HEK293T (cell line): ENCODE measurements around the gene UFC1.
A peak's percentile ranks its signal among the peaks of the same experiment; 100 is the strongest.

Experiments
- ARNT ChIP-seq: fragments of 450-650 bp; IDR thresholded peaks from 2 replicates; pipeline ENCODE4 v1.6.1; 2017; ENCODE audit warnings: mild to moderate bottlenecking
- BHLHE40 ChIP-seq: fragments of 450-650 bp; IDR thresholded peaks from 2 replicates; pipeline ENCODE4 v1.6.1; 2016; ENCODE audit warnings: mild to moderate bottlenecking, moderate library complexity, borderline replicate concordance
- CTBP1 ChIP-seq: fragments of 450-650 bp; IDR thresholded peaks from 2 replicates; pipeline ENCODE4 v1.6.1; 2016; ENCODE audit warnings: borderline replicate concordance
- ELF4 ChIP-seq: fragments of 450-650 bp; IDR thresholded peaks from 2 replicates; pipeline ENCODE4 v1.6.1; 2017; ENCODE audit warnings: antibody characterized with exemption
- FOXM1 ChIP-seq: fragments of 450-650 bp; IDR thresholded peaks from 2 replicates; pipeline ENCODE4 v1.6.1; 2017; ENCODE audit warnings: mild to moderate bottlenecking, borderline replicate concordance
- L3MBTL2 ChIP-seq: fragments of 450-650 bp; conservative IDR thresholded peaks from 2 replicates; pipeline ENCODE4 v1.6.1; 2016; ENCODE audit warnings: mild to moderate bottlenecking
- LEF1 ChIP-seq: fragments of 450-650 bp; IDR thresholded peaks from 2 replicates; pipeline ENCODE4 v1.6.1; 2017; ENCODE audit warnings: mild to moderate bottlenecking, borderline replicate concordance
- NFRKB ChIP-seq: fragments of 450-650 bp; IDR thresholded peaks from 2 replicates; pipeline ENCODE4 v1.6.1; 2016; ENCODE audit warnings: mild to moderate bottlenecking, moderate library complexity
- SP1 ChIP-seq: fragments of 450-650 bp; IDR thresholded peaks from 2 replicates; pipeline ENCODE4 v1.6.1; 2017
- SUZ12 ChIP-seq: fragments of 450-650 bp; IDR thresholded peaks from 2 replicates; pipeline ENCODE4 v1.6.1; 2016; ENCODE audit warnings: mild to moderate bottlenecking
- TARDBP ChIP-seq: fragments of 450-650 bp; IDR thresholded peaks from 2 replicates; pipeline ENCODE4 v1.6.1; 2016
- ZNF384 ChIP-seq: fragments of 450-650 bp; IDR thresholded peaks from 2 replicates; pipeline ENCODE4 v1.6.1; 2016

DNA sequence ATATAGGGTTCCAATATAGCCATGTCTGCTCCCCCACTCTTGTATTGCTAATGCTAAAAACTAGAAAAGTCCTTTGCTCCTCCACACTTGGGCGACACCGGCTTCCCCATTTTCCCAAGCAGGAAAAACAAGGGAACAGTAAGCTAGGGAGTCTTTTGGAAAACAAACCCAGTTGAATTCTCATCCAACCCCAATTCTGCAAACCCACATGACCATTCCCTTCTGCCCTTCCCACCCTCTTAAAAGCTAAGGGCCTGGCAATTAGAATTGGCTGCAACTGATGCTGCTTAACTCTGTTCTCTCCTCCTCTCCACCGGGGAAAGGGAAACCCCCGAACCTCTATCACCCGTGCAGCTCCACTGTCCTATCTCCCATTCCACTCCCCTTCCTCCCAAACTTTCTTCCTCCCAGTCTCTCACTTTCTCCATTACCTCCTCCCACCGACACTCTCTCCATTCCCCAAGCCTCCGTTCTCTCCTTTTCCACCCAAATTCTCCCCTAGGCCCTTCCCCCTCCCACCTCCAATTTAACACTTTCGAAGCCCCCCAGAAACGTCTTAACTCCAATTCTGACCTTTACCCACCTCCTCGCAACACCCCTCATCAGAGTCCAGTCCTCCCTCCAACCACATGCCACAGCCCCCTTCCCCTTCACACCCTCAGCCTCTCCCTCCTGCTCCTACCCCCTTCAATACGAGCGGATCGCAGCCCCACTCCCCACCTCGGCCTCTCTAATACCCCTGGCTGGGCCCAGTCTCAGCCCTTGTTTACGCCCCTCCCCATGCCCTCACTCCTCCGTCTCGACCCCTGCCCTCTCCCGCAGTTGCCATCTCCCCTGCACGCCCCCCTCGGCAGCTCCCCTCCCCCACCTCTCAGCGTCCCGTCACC is 22.0 kb upstream of the UFC1 start:
- TF ChIP-seq ZNF384 (no peak), SP1 (no peak), ELF4 (no peak), TARDBP (no peak), CTBP1 (no peak), SUZ12 (no peak), FOXM1 (no peak), LEF1 (no peak), L3MBTL2 (peak; percentile 93), NFRKB (no peak), BHLHE40 (no peak), ARNT (no peak)
